ENCODE data around the gene ACP2.

Gene ACP2

GRCh38 chr11:47248664-47249377, at the start of gene ACP2:
Gene ACP2 (minus strand): TSS chr11:47248814. CDS start chr11:47248789, 25 bp downstream.
- DNase-seq (ENCODE audit: low spot score): peak; percentile 86

- no peak for DNase-seq (ENCODE audit: low spot score)
Observed at GRCh38 chr11:47296045-47296444, 47.4 kb upstream of the ACP2 start.

DNA sequence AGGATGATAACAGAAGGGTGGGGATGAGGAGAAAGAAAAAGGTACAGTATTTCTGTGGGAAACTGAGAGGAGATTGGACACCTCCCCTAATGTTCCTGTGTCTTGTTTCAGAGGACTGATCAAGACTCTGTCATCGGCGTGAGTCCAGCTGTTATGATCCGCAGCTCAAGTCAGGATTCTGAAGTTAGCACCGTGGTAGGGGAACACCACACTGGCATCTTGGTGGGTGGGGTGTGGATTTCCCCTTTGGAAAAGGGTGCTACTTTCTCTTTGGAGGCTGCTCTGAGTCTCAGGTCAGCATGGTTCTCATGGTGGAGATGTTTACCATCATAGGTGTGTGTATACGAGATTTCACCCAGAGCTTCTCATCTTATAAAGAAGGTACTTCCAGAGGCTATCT, 46.8 kb upstream of the ACP2 start:
- no peak for DNase-seq (ENCODE audit: low spot score)

- no peak for DNase-seq (ENCODE audit: low spot score)
Observed at GRCh38 chr11:47289856-47290255, 41.2 kb upstream of the ACP2 start.

- DNase-seq (ENCODE audit: low spot score): no peak
Observed at GRCh38 chr11:47288066-47288465, 39.5 kb upstream of the ACP2 start.

DNA sequence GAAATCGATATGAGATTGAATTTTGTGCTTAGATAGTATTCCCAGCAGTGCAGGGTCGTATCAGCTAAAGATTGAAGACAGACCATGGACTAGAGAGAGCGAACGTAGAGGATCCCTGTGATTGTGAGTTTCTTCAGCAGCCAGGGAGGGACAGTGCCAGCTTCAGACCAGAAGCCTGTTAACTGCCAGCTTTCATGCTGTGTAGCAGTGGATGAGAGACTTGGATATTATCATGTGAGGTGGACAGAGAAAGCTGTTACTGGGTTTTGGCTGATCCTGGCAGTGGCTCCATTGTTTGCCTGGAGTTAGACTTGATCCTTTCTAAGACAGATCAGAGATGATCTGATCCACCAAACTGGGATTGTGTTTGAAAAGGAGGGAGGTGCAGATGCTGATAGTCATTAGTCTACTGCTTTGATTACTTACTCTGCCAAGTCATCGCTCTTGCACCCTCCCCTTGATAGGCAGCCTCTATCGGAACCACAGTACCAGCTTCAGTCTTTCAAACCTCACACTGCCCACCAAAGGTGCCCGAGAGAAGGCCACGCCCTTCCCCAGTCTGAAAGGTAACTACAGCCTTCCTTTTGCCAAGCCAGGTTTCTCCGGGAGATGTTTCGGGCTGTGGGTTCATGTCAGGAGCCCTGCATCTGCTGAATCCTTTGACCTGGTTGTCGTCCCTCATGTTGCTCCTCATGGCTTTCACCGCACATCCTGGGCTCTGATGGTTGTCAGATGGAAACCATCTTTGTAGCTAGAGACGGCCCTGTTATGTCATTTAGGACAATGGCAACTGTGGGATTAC, 37.6 kb upstream of the ACP2 start:
- DNase-seq (ENCODE audit: low spot score): no peak

- DNase-seq (ENCODE audit: low spot score): no peak
Observed at GRCh38 chr11:47284151-47284550, 35.5 kb upstream of the ACP2 start.

DNA sequence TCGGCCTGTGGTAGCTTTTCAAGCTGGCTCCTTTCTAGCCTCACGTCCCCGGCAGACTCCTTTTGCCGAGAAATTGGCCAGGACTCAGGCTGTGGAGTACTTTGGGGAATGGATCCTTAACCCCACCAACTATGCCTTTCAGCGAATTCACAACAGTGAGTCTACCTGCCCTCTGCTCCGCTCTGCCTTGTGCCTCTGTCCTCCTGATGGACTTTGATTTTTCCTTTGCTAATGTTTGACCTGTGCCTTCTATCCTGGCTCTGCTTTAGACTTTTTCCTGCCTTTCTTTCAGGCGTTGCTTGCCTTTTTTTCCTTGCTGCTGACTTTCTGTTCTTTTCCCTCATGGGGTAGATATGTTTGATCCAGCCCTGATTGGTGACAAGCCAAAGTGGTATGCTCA, 33.8 kb upstream of the ACP2 start:
- DNase-seq (ENCODE audit: low spot score): no peak

- DNase-seq (ENCODE audit: low spot score): no peak
Observed at GRCh38 chr11:47280860-47281259, 32.2 kb upstream of the ACP2 start.

- no peak for DNase-seq (ENCODE audit: low spot score)
Observed at GRCh38 chr11:47280099-47280498, 31.5 kb upstream of the ACP2 start.

DNA sequence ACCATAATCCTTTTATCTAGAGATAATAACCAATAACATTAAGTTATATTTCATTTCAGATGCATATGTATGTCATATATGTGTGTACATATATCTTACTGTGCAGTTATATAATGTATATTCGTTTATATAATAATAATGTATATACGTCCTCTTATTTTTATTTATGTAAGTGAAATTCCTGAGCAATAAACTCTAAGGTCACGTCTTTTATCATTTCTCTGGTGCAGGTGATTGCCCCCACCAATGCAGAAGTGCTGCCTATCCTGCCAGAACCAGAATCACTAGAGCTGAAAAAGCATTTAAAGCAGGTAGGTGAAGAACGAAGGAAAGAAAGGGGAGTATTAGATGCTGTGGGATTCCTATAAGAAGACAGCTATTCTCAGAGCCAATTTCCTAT, 30.2 kb upstream of the ACP2 start:
- no peak for DNase-seq (ENCODE audit: low spot score)

DNA sequence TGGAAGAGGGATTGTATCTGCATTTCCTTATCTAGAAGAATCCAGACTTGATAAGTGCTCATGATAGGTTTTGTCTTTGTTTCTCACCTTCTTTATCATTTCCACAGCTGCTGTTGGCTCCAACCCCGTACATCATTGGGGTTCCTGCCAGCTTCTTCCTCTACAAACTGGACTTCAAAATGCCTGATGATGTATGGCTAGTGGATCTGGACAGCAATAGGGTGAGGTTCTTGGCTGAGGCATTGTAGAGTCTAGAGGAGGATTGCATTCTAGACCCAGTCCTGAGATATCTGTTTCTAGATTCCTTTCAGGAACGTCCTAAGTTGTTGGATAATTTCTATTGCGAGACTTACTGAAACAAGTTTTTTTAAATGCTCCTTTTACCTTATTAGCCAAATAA, 29.4 kb upstream of the ACP2 start:
- no peak for DNase-seq (ENCODE audit: low spot score)

DNA sequence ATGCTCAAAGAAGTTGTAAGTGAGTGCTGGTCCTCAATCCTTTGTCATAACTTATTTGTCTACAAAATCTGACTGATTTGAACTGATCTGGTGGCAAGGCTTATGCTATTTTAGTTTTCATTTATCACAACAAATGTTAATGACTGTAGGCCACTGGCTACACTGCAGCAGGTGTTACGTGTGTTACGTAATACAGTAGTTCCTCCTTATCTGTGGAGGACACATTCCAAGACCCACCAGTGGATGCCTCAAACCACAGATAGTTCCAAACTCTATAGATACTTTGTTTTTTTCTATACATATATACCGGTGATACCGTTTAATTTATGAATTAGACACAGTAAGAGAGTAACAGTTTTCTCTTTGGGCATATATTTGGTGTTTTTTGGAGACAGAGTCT, 28.3 kb upstream of the ACP2 start:
- no peak for DNase-seq (ENCODE audit: low spot score)

GRCh38 chr11:47274495-47275235, 26.1 kb upstream of the ACP2 start:
- no peak for DNase-seq (ENCODE audit: low spot score)

- no peak for DNase-seq (ENCODE audit: low spot score)
Observed at GRCh38 chr11:47272706-47273105, 24.1 kb upstream of the ACP2 start.

GRCh38 chr11:47271961-47272661, 23.5 kb upstream of the ACP2 start:
- DNase-seq (ENCODE audit: low spot score): no peak

DNA sequence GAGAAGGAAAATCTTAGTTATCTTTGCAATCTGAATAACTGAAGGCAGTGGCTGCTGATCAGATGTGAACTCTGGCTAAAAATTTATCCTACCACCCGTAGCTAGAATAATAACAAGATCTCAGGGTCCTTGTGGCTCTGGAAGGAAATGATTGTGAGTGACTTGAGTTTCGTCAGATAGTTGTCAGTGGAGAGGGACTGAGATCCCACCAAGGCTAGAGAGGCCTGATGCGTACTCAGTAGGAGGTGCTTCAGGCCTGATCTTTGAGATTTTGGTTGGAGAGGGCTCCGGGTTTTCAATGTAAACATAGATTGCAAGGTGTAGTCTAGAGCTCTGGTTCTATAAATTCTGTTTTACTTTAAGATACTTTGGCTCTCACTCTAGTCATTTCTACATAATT, 22.7 kb upstream of the ACP2 start:
- no peak for DNase-seq (ENCODE audit: low spot score)

DNA sequence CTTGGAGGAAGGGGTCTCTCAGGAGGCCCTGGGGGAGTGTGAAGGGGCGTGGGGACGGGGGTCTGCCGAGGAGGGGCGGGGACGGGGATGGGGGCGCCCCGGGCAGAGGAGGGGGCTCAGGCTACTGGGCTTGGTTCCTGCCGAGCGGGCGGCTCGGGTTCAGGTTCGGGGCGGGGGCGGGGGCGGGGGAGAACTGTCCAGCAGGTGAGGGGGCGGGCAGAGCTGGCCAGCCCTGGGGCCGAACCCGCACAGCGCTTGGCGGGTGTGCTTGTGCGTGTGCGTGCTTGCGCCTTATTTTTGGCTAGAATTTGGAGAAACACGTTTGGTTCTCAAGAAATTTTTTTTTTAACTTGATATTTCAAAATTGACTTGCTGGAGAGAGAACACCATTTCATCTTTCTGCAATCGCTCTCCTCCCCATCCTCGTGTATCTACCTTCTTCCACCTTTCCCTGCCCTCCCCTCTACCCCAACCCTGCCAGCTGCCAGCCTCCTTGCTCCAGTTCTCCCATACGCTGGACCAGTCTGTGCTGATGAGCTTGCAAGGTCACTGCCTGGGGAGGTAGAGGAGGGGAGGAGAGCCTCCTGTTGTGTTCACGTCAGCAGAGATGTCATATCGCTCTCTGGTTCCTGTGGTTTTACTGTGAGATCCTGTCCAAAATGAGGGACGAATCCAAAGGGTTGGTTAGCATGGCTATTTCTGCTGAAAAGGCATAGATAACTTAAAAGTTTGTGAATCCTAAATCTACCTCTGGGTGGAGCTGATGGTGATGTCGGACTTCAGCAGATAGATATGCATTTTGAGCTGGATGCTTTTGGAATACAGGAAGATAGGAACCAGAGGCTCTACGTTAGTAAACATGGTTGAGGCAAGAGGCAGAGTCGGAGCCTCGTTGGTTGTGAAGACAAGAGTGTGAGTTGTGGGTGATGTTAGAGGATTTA, 22.0 kb upstream of the ACP2 start:
- no peak for DNase-seq (ENCODE audit: low spot score)

DNA sequence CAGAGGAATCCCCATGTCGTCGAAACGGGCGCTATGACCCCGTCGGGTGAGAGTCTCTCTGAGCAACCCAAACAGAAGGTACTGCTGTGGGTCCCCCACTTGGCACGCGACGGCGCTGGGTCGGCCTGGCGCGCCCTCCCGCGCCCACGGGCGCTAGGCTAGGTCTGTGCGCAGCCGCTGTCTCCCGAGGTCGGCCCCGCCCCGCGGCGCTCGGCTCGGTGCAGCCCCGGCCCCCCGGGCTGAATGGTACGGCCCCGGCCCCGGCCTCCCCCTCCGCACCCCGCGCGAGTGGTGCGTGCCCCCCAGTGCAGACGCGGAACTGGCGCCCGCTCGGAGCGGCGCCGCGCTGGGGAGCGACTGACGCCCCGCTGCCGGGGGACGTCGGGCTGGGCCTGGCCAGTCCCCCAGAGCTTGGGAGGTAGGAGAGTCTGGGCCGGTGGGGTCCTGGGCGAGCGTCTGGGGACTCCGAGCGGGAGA, 21.3 kb upstream of the ACP2 start, which contains the start of gene MADD:
Gene MADD, plus strand, starts transcription at position 305 of the 477 bp plus-strand sequence.
- peak; percentile 87 for DNase-seq (ENCODE audit: low spot score)

- DNase-seq (ENCODE audit: low spot score): peak; percentile 94
Observed at GRCh38 chr11:47269002-47269828, 20.6 kb upstream of the ACP2 start.

Measured in ecto neural progenitor cell (in vitro differentiated cells).